Measurements from ENCODE around the gene LRRC63.

DNA sequence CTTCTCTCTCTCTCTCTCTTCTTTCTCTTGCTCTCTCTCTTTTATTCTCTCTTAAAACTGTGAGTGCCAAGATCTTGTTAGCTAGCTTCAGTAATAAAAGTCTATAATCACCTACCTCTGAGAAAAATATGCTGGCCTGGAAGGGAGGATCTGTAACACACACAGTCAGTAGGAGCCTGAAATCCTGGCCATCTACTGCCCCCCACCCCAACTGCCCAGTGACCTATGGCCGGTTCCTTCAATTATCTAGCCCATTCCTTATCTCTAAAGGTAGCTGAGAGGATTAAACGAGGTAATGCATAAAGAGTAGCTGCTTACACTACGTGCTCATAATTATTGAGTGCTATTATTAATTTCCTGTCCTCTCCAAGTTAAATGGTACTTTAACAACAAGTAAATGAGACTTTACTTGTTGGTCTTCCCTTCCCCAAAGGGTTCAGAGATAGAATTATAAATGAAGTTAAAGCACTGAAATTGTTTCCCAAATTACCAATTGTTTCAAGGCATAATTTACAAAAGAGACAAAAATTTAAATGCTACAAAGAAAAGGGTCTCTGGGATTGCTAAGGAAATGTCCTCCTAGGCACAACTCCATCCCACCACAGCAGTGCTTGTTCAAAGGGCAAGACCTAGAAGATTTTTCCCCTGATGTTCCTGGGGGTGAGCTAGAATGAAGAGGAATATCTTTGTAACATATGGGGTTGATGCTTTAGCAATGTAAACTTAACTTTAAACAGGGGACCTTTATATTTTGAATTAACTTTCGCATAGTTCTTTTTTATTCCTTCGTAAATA is 31.6 kb upstream of the LRRC63 start:
- TF ChIP-seq ZNF274 (IDR thresholded peaks at IDR 0.05; ENCODE audit: low read depth, low read length) (no peak), YY1 (IDR thresholded peaks at IDR 0.05; ENCODE audit: insufficient read depth, insufficient read length) (no peak)

Measured in NT2/D1 (cell line).